A673 (cell line): ENCODE results near the gene ARHGAP6.

Experiments
- CTCF ChIP-seq: fragments of 300-800, 200-600 bp; sonication (generic); conservative IDR thresholded peaks from 2 replicates; pipeline ENCODE4 v1.5.1; 2017; ENCODE audit warnings: low read depth, mild to moderate bottlenecking, antibody characterized with exemption, low read length, moderate library complexity, mixed read lengths
- EZH2 ChIP-seq: fragments of 200-600 bp; sonication (generic); IDR thresholded peaks from 2 replicates; pipeline ENCODE4 v1.6.1; 2017; ENCODE audit warnings: borderline replicate concordance, low read depth, mild to moderate bottlenecking, mixed read lengths, antibody characterized with exemption, low read length; ENCODE audit not compliant: poor library complexity, severe bottlenecking

GRCh38 chrX:11553594-11553993, 112.1 kb downstream of the ARHGAP6 start:
- TF ChIP-seq CTCF (no peak), EZH2 (no peak)
